Hepatocyte (in vitro differentiated cells): ENCODE data around the gene TTC28. TPM values are rescaled to one million over a fixed set of nuclear protein-coding genes. Genes with fewer than 3 reads are reported as not detected.
A peak's percentile ranks its signal among the peaks of the same experiment; 100 is the strongest.

Experiments
- DNase-seq: peaks from one replicate; pipeline ENCODE4 v3.0.0-alpha.2; 2016; ENCODE audit warnings: low spot score
- H2AFZ ChIP-seq: fragments of 200-600 bp; sonication (generic); 2 replicates; pipeline ENCODE4 v1.6.0; 2016; ENCODE audit warnings: antibody characterized with exemption, mild to moderate bottlenecking
- H3K27ac ChIP-seq: fragments of 200-600 bp; sonication (generic); 2 replicates; pipeline ENCODE4 v1.5.1; 2016; ENCODE audit warnings: mild to moderate bottlenecking
- H3K27me3 ChIP-seq: fragments of 200-600 bp; sonication (generic); 2 replicates; pipeline ENCODE4 v1.6.1; 2016
- H3K36me3 ChIP-seq: fragments of 200-600 bp; sonication (generic); replicated peaks from 2 replicates; pipeline ENCODE4 v1.5.1; 2016; ENCODE audit warnings: low read depth; ENCODE audit not compliant: insufficient read depth
- H3K4me1 ChIP-seq: fragments of 200-600 bp; sonication (generic); 2 replicates; pipeline ENCODE4 v1.5.1; 2016; ENCODE audit warnings: mild to moderate bottlenecking, moderate library complexity; ENCODE audit not compliant: insufficient read depth
- H3K4me2 ChIP-seq: fragments of 200-600 bp; sonication (generic); 2 replicates; pipeline ENCODE4 v1.6.0; 2016
- H3K4me3 ChIP-seq: fragments of 200-600 bp; sonication (generic); 2 replicates; pipeline ENCODE4 v1.5.1; 2016; ENCODE audit warnings: mild to moderate bottlenecking
- H3K79me2 ChIP-seq: fragments of 200-600 bp; sonication (generic); 2 replicates; pipeline ENCODE4 v1.6.0; 2017; ENCODE audit warnings: mild to moderate bottlenecking
- H3K9me2 ChIP-seq: fragments of 200-600 bp; sonication (generic); replicated peaks from 2 replicates; pipeline ENCODE4 v1.6.0; 2017; ENCODE audit warnings: mild to moderate bottlenecking; ENCODE audit not compliant: insufficient read depth
- H3K9me3 ChIP-seq: fragments of 200-600 bp; sonication (generic); 2 replicates; pipeline ENCODE4 v1.5.1; 2016; ENCODE audit warnings: low read depth, mild to moderate bottlenecking
- H4K20me1 ChIP-seq: fragments of 200-600 bp; sonication (generic); 2 replicates; pipeline ENCODE4 v1.6.0; 2016; ENCODE audit warnings: mild to moderate bottlenecking; ENCODE audit not compliant: insufficient read depth, poor library complexity, severe bottlenecking
- CTCF ChIP-seq: fragments of 200-600 bp; sonication (generic); IDR thresholded peaks from 2 replicates; pipeline ENCODE4 v1.5.1; 2016; ENCODE audit warnings: antibody characterized with exemption, mild to moderate bottlenecking; ENCODE audit not compliant: poor library complexity
- EZH2 ChIP-seq: fragments of 200-600 bp; sonication (generic); IDR thresholded peaks from 2 replicates; pipeline ENCODE4 v1.6.1; 2016; ENCODE audit warnings: antibody characterized with exemption, mild to moderate bottlenecking, borderline replicate concordance
- EZH2phosphoT487 ChIP-seq: fragments of 200-600 bp; sonication (generic); IDR thresholded peaks from one replicate; pipeline ENCODE4 v1.6.1; 2018; ENCODE audit warnings: antibody characterized with exemption, mild to moderate bottlenecking, low read depth, moderate library complexity; ENCODE audit not compliant: unreplicated experiment, severe bottlenecking
- WGBS: methylation state at CpG from one replicate; pipeline ENCODE4 v1.1.6; 2016; ENCODE audit warnings: low lambda C conversion rate; ENCODE audit errors: missing lambda C conversion rate; 5-methylcytosine and 5-hydroxymethylcytosine counted together
- polyA plus RNA-seq: library from polyadenylated mRNA; unstranded; fragments of >200 nt; fragmentation: Nextera tagmentation; extraction: Ambion mirVana; gene quantifications from 2 replicates; pipeline ENCODE4 v1.2.1, GENCODE V29; 2016
- total RNA-seq: library from RNA; depleted of rRNA; stranded (reverse); fragments of >200 nt; gene quantifications from 2 replicates; pipeline ENCODE4 v1.2.3, GENCODE V29; 2014

Gene TTC28
- total and polyA plus RNA-seq, 2 experiments from 2014 or later: 14.7 to 30.4 TPM

DNA sequence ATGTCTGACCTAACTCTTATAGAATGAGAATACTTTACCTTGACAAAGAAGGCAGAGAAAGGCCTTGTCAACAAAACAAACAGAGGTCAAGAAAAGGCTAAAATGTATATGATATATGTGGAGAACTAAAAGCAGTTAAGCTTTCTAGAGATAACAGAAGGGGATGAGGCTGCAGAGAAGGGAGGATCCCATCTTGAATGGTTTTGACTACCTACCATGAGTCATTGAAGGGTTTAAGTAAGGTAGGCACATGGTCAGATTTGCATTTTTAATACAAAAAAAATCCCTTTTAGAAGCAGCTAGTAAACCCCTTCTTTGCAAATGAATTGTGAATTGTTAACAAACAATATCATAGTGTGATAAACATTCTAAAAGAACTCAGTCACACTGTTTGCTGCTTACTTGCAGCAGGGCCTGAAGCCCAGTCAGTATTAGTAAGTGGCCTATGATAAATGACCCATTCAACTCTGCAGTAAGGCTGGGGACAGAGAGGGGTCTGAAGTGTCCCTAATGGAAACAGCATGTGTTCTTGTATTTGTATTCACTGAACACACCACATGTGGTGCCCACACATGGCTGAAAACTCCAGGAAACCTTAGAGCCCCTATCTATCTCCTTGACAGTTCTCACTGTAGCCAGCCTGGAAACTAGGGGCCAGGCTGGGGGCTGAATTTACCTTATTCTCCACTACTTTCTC is 431.8 kb downstream of the TTC28 start:
- DNase-seq: no peak
- H3K4me1 ChIP-seq: peaks cover 53% of the 10 kb centered on the region

DNA sequence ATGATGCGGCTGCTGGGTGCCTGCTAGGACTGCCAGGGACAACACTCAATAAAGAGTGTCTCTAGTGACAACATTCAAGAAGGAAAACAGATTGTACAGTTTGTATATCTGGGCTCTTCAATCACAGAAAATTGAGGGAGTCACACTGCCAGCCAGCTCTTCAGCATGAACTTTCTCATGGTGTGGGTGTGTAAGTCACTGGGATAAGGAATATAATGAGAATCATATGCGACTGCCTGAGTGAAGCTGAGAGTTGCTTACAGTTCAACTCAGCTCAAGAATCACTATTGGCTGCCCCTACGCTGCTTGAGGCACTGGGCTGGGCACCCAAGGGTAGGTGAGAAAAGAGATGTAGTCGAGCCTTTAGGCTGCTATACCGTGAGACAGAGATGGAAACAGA is 432.5 kb downstream of the TTC28 start:
- TF ChIP-seq CTCF (no peak), EZH2phosphoT487 (no peak), EZH2 (no peak)
- Histone ChIP-seq H3K27ac (no peak overlapping the region), H2AFZ (no peak overlapping the region), H3K4me2 (no peak overlapping the region), H3K9me2 (no peaks in the 10 kb centered on the region), H3K36me3 (no peaks in the 10 kb centered on the region), H3K9me3 (no peaks in the 10 kb centered on the region), H3K4me1 (peaks cover 53% of the 10 kb centered on the region), H3K79me2 (no peaks in the 10 kb centered on the region), H4K20me1 (no peaks in the 10 kb centered on the region), H3K27me3 (no peaks in the 10 kb centered on the region), H3K4me3 (no peak overlapping the region)
- no peak for DNase-seq
- 66% methylated on average over 5 of the region's 5 CpGs for WGBS

More for the DNA sequence above, 431.8 kb downstream of the TTC28 start:
- Histone ChIP-seq H3K9me3 (no peaks in the 10 kb centered on the region), H3K79me2 (no peaks in the 10 kb centered on the region), H2AFZ (no peak overlapping the region), H3K9me2 (no peaks in the 10 kb centered on the region), H4K20me1 (no peaks in the 10 kb centered on the region), H3K27me3 (no peaks in the 10 kb centered on the region), H3K4me3 (no peak overlapping the region), H3K27ac (no peak overlapping the region), H3K36me3 (no peaks in the 10 kb centered on the region), H3K4me2 (no peak overlapping the region)
- TF ChIP-seq EZH2 (no peak), CTCF (no peak), EZH2phosphoT487 (no peak)

DNA sequence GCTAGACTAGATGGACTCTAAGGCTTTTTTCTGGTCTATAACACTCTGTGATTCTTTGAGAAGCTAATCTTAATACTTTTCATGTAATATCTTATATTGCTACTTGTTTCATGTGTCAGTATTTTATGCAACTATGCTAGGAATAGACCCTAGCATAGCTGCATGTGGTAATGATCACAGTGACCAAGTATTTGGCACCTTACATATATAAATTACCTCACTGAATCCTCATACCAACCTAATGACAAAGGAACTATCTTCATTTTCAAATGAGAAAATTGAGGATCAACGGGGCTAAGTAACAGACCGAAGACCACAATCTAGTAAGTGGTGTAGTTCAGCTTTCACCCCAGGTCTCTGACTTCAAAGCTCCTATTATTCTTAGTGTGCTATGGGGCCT is 433.2 kb downstream of the TTC28 start:
- Histone ChIP-seq H3K27ac (peak overlapping the region; percentile 26), H4K20me1 (no peaks in the 10 kb centered on the region)

More for the DNA sequence above, 433.2 kb downstream of the TTC28 start:
- Histone ChIP-seq H3K4me3 (no peak overlapping the region), H3K79me2 (no peaks in the 10 kb centered on the region), H2AFZ (no peak overlapping the region), H3K27me3 (no peaks in the 10 kb centered on the region), H3K9me3 (no peaks in the 10 kb centered on the region), H3K36me3 (no peaks in the 10 kb centered on the region), H3K9me2 (no peaks in the 10 kb centered on the region), H3K4me1 (peaks cover 53% of the 10 kb centered on the region), H3K4me2 (no peak overlapping the region)
- 77% methylated on average over 2 of the region's 2 CpGs for WGBS
- no peak for DNase-seq
- TF ChIP-seq EZH2: no peak
- TF ChIP-seq EZH2phosphoT487: no peak
- TF ChIP-seq CTCF: no peak
